ENCODE data around the gene PPFIA4. TPM values are rescaled to one million over a fixed set of nuclear protein-coding genes. Genes with fewer than 3 reads are reported as not detected.

The PPFIA4 gene
- total RNA-seq, 1 donor from 2014 or later = 74.7 TPM

DNA sequence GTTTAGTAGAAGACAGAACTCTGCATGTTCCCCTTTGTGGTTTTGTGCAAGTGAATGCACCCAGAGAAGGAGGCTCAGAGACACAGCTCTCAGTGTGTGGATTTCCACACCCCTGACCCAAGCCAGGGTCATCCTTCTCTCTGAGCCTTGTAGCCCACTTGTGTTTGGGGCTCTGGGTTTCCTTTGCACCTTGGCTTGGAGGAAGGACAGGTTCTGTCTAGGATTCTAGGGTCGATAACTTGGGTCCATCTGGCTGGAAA lies 32.3 kb downstream of the PPFIA4 start:
- Mint-ChIP-seq H3K36me3 (ENCODE audit: unreplicated experiment) (peaks cover 12% of the 10 kb centered on the region), H3K4me3 (ENCODE audit: unreplicated experiment) (no peak overlapping the region), H3K27ac (ENCODE audit: unreplicated experiment) (no peak overlapping the region), H3K27me3 (ENCODE audit: unreplicated experiment) (peaks cover 7% of the 10 kb centered on the region), H3K4me1 (ENCODE audit: low read depth, unreplicated experiment) (peaks cover 16% of the 10 kb centered on the region), H3K9me3 (ENCODE audit: unreplicated experiment) (peaks cover 4% of the 10 kb centered on the region)
- no peak for TF ChIP-seq CTCF (IDR thresholded peaks at IDR 0.05; ENCODE audit: partially characterized antibody, unreplicated experiment)
- no peak for DNase-seq

GRCh38 chr1:203059485-203059884 lies 33.2 kb downstream of the PPFIA4 start:
- Mint-ChIP-seq H3K4me3 (ENCODE audit: unreplicated experiment) (no peak overlapping the region), H3K36me3 (ENCODE audit: unreplicated experiment) (peaks cover 17% of the 10 kb centered on the region), H3K27ac (ENCODE audit: unreplicated experiment) (no peak overlapping the region), H3K9me3 (ENCODE audit: unreplicated experiment) (peaks cover 4% of the 10 kb centered on the region), H3K4me1 (ENCODE audit: low read depth, unreplicated experiment) (peaks cover 16% of the 10 kb centered on the region), H3K27me3 (ENCODE audit: unreplicated experiment) (peaks cover 7% of the 10 kb centered on the region)
- DNase-seq = no peak
- no peak for TF ChIP-seq CTCF (IDR thresholded peaks at IDR 0.05; ENCODE audit: partially characterized antibody, unreplicated experiment)

GRCh38 chr1:203060115-203060514 lies 33.8 kb downstream of the PPFIA4 start:
- Mint-ChIP-seq H3K4me3 (ENCODE audit: unreplicated experiment) (no peak overlapping the region), H3K36me3 (ENCODE audit: unreplicated experiment) (peaks cover 17% of the 10 kb centered on the region), H3K27me3 (ENCODE audit: unreplicated experiment) (peaks cover 7% of the 10 kb centered on the region), H3K4me1 (ENCODE audit: low read depth, unreplicated experiment) (peaks cover 16% of the 10 kb centered on the region), H3K27ac (ENCODE audit: unreplicated experiment) (no peak overlapping the region), H3K9me3 (ENCODE audit: unreplicated experiment) (peaks cover 4% of the 10 kb centered on the region)
- DNase-seq = no peak
- TF ChIP-seq CTCF (IDR thresholded peaks at IDR 0.05; ENCODE audit: partially characterized antibody, unreplicated experiment) = no peak

GRCh38 chr1:203063287-203063686 lies 37.0 kb downstream of the PPFIA4 start:
- Mint-ChIP-seq H3K27me3 (ENCODE audit: unreplicated experiment) (peaks cover 7% of the 10 kb centered on the region), H3K36me3 (ENCODE audit: unreplicated experiment) (peaks cover 25% of the 10 kb centered on the region), H3K27ac (ENCODE audit: unreplicated experiment) (no peak overlapping the region), H3K4me1 (ENCODE audit: low read depth, unreplicated experiment) (peaks cover 3% of the 10 kb centered on the region), H3K4me3 (ENCODE audit: unreplicated experiment) (no peak overlapping the region), H3K9me3 (ENCODE audit: unreplicated experiment) (peaks cover 5% of the 10 kb centered on the region)
- DNase-seq = no peak
- TF ChIP-seq CTCF (IDR thresholded peaks at IDR 0.05; ENCODE audit: partially characterized antibody, unreplicated experiment) = no peak

DNA sequence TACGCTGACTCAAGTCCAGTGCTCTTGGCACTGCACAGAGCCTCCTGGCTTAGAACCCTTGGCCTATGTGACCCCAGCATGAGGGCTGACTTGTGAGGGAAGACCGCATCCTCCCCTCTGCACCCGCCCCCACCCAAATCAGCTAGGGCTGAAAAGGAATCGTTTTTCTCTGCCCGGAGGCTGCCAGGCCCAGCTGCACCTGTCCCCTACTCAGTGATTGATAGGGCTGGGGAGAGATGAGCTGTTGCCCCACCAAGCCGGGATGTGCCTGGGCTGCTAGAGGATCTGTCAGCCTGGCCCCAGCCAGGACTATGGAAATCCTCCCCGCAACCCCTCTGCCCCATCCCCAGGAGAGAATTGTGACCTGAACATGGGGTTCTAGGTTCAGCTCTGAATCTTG lies 38.9 kb downstream of the PPFIA4 start:
- Mint-ChIP-seq H3K4me3 (ENCODE audit: unreplicated experiment) (no peak overlapping the region), H3K4me1 (ENCODE audit: low read depth, unreplicated experiment) (peaks cover 17% of the 10 kb centered on the region), H3K36me3 (ENCODE audit: unreplicated experiment) (peaks cover 25% of the 10 kb centered on the region), H3K27me3 (ENCODE audit: unreplicated experiment) (peaks cover 7% of the 10 kb centered on the region), H3K9me3 (ENCODE audit: unreplicated experiment) (peaks cover 8% of the 10 kb centered on the region), H3K27ac (ENCODE audit: unreplicated experiment) (no peak overlapping the region)
- no peak for DNase-seq
- no peak for TF ChIP-seq CTCF (IDR thresholded peaks at IDR 0.05; ENCODE audit: partially characterized antibody, unreplicated experiment)

Data from glutamatergic neuron (in vitro differentiated cells).